Upper lobe of left lung (tissue), 4 donors: ENCODE results near the gene APOC3.

Source experiments
- POLR2AphosphoS5 ChIP-seq, 2 donors: sonication (generic); formaldehyde crosslinking; IDR thresholded peaks; one replicate each; pipeline ENCODE4 v1.5.1; 2017; ENCODE audit warnings: antibody characterized with exemption in 2 of 2
- TF ChIP-seq, protein P1 (sequence below), 6 experiments: fragments of 450-650 bp in 4 of 6; fragments of 200-600 bp in 2 of 6; sonication (generic) in 2 of 6; IDR thresholded peaks; one replicate each; pipeline ENCODE4 v1.5.1; 2016 to 2019; ENCODE audit warnings: antibody characterized with exemption in 6 of 6

DNA sequence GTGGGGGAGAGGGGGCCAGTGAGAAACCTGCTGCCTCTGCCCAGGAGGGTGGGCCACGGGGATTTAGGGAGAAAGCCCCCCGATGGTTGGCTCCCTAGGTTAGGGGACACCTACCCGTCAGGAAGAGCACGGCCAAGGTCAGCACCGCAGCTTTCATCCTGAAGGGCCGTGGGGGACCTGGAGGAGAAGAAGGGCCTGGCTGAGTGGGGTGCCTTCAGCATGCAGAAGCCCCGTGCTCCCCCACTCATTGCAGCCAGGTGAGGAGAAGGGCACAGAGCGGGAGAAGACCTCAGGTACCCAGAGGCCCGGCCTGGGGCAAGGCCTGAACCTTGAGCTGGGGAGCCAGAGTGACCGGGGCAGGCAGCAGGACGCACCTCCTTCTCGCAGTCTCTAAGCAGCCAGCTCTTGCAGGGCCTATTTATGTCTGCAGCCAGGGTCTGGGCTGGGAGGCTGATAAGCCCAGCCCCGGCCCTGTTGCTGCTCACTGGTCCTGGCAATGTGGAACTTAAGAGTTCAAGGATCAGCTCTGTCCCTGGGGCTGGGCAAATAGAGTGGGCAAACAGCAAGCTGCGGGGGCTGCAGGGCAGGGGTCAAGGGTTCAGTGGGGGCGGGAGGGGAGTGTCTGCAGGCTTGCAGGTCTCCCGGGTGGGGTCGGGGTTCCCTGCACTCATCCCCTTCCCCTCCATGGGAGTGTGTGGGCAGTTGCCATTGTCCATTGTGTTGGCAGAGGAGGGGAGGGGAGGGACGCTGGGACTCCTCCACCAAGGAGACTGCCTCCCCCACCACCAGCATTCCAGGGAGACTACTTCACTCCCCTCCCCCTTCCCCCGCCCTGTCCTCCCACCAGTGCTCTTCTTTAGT lies 7.8 kb downstream of the APOC3 start, which contains the start of gene APOA1:
- TF ChIP-seq, protein P1, sequence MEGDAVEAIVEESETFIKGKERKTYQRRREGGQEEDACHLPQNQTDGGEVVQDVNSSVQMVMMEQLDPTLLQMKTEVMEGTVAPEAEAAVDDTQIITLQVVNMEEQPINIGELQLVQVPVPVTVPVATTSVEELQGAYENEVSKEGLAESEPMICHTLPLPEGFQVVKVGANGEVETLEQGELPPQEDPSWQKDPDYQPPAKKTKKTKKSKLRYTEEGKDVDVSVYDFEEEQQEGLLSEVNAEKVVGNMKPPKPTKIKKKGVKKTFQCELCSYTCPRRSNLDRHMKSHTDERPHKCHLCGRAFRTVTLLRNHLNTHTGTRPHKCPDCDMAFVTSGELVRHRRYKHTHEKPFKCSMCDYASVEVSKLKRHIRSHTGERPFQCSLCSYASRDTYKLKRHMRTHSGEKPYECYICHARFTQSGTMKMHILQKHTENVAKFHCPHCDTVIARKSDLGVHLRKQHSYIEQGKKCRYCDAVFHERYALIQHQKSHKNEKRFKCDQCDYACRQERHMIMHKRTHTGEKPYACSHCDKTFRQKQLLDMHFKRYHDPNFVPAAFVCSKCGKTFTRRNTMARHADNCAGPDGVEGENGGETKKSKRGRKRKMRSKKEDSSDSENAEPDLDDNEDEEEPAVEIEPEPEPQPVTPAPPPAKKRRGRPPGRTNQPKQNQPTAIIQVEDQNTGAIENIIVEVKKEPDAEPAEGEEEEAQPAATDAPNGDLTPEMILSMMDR (IDR thresholded peaks at IDR 0.05), result no peak
- TF ChIP-seq POLR2AphosphoS5 (IDR thresholded peaks at IDR 0.05), result no peak
